Cardiac muscle cell (in vitro differentiated cells and primary cell): Measurements from ENCODE around the gene FUT9. TPM values are rescaled to one million over a fixed set of nuclear protein-coding genes. Genes with fewer than 3 reads are reported as not detected.
"Not testable (repeated sequence)": the region's sequence is repeated elsewhere in the genome, so short reads cannot be mapped to it uniquely, and the experiment has no call there.

Experiments used
- DNase-seq, 2 donors: peaks; one replicate each; pipeline versions ENCODE4 v3.0.0 to v3.0.0-alpha.2; 2010 to 2017; ENCODE audit warnings: low read depth in 1 of 2, low spot score in 1 of 2
- H3K27ac ChIP-seq: fragments of 200-600 bp; sonication (generic); 2 replicates; pipeline ENCODE4 v1.5.1; 2016
- H3K27me3 ChIP-seq: fragments of 200-600 bp; sonication (generic); 2 replicates; pipeline ENCODE4 v1.6.0; 2016; ENCODE audit warnings: control low read depth
- H3K36me3 ChIP-seq: fragments of 200-600 bp; sonication (generic); 2 replicates; pipeline ENCODE4 v1.5.1; 2016; ENCODE audit warnings: control low read depth
- H3K4me1 ChIP-seq: fragments of 200-600 bp; sonication (generic); 2 replicates; pipeline ENCODE4 v1.8.1; 2017; ENCODE audit warnings: low read depth, mild to moderate bottlenecking, mixed run types
- H3K4me3 ChIP-seq: fragments of 200-600 bp; sonication (generic); 2 replicates; pipeline ENCODE4 v1.5.1; 2016; ENCODE audit warnings: mild to moderate bottlenecking
- H3K9me3 ChIP-seq: fragments of 200-600 bp; sonication (generic); 2 replicates; pipeline ENCODE4 v1.5.1; 2017; ENCODE audit warnings: low read depth, mild to moderate bottlenecking, control low read depth
- CTCF ChIP-seq: IDR thresholded peaks from 2 replicates; pipeline ENCODE4 v1.5.1; 2012; ENCODE audit warnings: low read depth, mild to moderate bottlenecking, low read length
- polyA plus RNA-seq: library from polyadenylated mRNA; unstranded; fragments of >200 nt; fragmentation: Nextera tagmentation; extraction: Ambion mirVana; gene quantifications from 2 replicates; pipeline ENCODE4 v1.2.1, GENCODE V29; 2016
- total RNA-seq: library from RNA; depleted of rRNA; stranded (reverse); fragments of >200 nt; gene quantifications from 2 replicates; pipeline ENCODE4 v1.2.3, GENCODE V29; 2016

The FUT9 gene
- total and polyA plus RNA-seq, 2 experiments from 2014 or later = not detected

GRCh38 chr6:96246563-96246962, 230.8 kb downstream of the FUT9 start:
- no peak for DNase-seq
- Histone ChIP-seq H3K27me3 (no peaks in the 10 kb centered on the region), H3K4me3 (no peak overlapping the region)

GRCh38 chr6:96249755-96250154, 234.0 kb downstream of the FUT9 start:
- H3K4me1 ChIP-seq = no peaks in the 10 kb centered on the region
- H3K27me3 ChIP-seq = no peaks in the 10 kb centered on the region
- no peaks in the 10 kb centered on the region for H3K9me3 ChIP-seq
- H3K36me3 ChIP-seq = no peaks in the 10 kb centered on the region
- DNase-seq = no peak
- no peak overlapping the region for H3K4me3 ChIP-seq
- no peak for TF ChIP-seq CTCF
- no peak overlapping the region for H3K27ac ChIP-seq

More at GRCh38 chr6:96246563-96246962, 230.8 kb downstream of the FUT9 start:
- Histone ChIP-seq H3K36me3 (no peaks in the 10 kb centered on the region), H3K4me1 (no peaks in the 10 kb centered on the region), H3K9me3 (no peaks in the 10 kb centered on the region), H3K27ac (no peak overlapping the region)
- no peak for TF ChIP-seq CTCF

- H3K4me1 ChIP-seq = no peaks in the 10 kb centered on the region
- no peak for DNase-seq
- H3K36me3 ChIP-seq = no peaks in the 10 kb centered on the region
- no peak overlapping the region for H3K27ac ChIP-seq
- H3K27me3 ChIP-seq = no peaks in the 10 kb centered on the region
- H3K4me3 ChIP-seq = no peak overlapping the region
- TF ChIP-seq CTCF = no peak
- H3K9me3 ChIP-seq = no peaks in the 10 kb centered on the region
Measured at GRCh38 chr6:96257751-96258150, 242.0 kb downstream of the FUT9 start.

GRCh38 chr6:96260787-96261430, 245.1 kb downstream of the FUT9 start:
- H3K9me3 ChIP-seq, H3K4me3 ChIP-seq, DNase-seq, H3K27me3 ChIP-seq, H3K27ac ChIP-seq, H3K4me1 ChIP-seq, H3K36me3 ChIP-seq: not testable (repeated sequence)
